RPMI8226 (cell line): ENCODE data around the gene GPER1.

ENCODE experiments used
- DNase-seq: peaks from one replicate; pipeline ENCODE4 v3.0.0-alpha.2; 2015

The GPER1 gene

GRCh38 chr7:1054438-1054837 lies 33.5 kb upstream of the GPER1 start:
- no peak for DNase-seq

GRCh38 chr7:1054861-1055450 lies 33.0 kb upstream of the GPER1 start:
- no peak for DNase-seq

- no peak for DNase-seq
Measured at GRCh38 chr7:1055491-1055955, 32.4 kb upstream of the GPER1 start.

GRCh38 chr7:1055956-1056784 lies 31.7 kb upstream of the GPER1 start:
- no peak for DNase-seq

GRCh38 chr7:1056785-1057410 lies 31.0 kb upstream of the GPER1 start:
- no peak for DNase-seq

DNA sequence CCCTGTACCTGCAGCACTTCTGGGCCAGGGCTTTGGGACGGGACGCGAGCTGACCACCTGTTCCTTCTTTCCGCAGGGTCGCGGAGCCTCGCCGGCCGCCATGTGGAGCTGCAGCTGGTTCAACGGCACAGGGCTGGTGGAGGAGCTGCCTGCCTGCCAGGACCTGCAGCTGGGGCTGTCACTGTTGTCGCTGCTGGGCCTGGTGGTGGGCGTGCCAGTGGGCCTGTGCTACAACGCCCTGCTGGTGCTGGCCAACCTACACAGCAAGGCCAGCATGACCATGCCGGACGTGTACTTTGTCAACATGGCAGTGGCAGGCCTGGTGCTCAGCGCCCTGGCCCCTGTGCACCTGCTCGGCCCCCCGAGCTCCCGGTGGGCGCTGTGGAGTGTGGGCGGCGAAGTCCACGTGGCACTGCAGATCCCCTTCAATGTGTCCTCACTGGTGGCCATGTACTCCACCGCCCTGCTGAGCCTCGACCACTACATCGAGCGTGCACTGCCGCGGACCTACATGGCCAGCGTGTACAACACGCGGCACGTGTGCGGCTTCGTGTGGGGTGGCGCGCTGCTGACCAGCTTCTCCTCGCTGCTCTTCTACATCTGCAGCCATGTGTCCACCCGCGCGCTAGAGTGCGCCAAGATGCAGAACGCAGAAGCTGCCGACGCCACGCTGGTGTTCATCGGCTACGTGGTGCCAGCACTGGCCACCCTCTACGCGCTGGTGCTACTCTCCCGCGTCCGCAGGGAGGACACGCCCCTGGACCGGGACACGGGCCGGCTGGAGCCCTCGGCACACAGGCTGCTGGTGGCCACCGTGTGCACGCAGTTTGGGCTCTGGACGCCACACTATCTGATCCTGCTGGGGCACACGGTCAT lies 30.3 kb upstream of the GPER1 start:
- DNase-seq = no peak

GRCh38 chr7:1058311-1058710 lies 29.6 kb upstream of the GPER1 start:
- no peak for DNase-seq

DNA sequence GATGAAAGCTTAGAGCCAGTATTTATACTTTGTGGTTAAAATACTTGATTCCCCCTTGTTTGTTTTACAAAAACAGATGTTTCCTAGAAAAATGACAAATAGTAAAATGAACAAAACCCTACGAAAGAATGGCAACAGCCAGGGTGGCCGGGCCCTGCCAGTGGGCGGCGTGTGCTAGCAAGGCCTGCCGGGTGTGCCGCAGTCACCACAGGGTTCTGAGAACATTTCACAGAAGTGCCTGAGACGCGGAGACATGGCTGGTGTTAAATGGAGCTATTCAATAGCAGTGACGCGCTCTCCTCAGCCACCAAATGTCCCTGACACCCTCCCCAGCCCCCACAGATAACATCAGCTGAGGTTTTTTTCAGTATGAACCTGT lies 29.1 kb upstream of the GPER1 start:
- DNase-seq = no peak

DNA sequence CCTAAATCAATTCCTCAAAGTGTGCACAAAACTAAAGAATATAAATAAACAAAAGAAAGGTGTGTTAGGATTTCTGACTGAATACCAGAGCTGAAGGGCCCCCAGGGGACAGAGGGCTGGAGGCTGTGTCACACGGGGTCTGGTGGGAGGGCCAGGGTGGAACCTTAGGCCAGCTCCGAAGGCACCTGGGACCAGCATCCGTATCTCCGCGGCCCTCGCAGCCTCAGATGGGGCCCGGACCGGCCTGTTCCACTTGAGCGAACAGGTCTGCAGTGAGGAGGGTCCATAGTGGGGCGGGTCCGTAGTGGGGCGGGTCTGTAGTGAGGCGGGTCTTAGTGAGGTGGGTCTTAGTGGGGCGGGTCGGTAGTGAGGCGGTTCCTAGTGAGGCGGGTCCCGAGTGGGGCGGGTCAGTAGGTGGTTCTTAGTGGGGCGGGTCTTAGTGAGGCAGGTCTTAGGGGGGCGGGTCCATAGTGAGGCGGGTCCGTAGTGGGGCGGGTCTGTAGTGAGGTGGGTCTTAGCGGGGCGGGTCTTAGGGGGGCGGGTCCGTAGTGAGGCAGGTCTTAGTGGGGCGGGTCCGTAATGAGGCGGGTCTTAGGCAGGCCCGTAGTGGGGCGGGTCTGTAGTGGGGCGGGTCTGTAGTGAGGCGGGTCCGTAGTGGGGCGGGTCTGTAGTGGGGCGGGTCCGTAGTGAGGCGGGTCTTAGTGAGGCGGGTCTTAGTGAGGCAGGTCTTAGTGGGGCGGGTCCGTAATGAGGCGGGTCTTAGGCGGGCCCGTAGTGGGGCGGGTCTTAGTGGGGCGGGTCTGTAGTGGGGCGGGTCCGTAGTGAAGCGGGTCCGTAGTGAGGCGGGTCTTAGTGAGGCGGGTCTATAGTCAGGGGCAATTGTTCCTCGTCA lies 28.5 kb upstream of the GPER1 start:
- DNase-seq = no peak

DNA sequence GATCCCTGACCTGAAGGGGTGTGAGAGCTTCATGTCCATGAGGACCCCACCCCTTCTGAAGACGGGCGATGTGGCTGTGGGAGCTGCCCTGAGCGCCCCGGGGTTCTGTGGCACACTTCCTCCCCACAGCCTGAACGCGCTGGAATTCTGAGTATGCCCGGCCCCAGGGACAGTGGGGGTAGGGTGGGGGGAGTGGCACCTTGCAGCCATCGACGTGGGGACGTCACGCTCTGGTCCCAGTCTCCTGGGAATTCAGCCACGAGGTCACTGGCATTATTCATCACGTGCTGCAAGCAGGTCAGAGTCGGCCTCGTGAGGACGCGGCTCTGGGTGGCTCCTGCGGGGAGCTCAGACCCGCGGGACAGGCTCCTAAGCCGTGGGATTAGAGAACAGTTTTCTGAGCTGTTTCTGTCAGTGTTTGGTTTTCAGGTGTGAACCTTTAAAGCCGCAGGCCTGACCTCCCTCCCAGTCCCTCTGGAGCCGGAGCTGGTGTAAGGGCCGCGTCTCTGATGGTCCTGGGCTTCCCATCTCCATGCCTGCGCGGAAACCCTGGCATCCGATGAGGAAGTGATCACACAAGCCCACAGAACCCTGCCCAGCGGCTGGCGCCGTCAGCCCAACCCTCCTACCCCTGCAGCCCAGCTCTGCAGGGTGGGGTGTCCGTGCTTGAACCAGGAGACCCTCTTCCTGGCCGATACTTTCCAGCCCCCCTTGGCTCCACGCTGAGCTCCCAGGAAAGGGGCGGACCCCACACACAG lies 27.4 kb upstream of the GPER1 start:
- no peak for DNase-seq

DNA sequence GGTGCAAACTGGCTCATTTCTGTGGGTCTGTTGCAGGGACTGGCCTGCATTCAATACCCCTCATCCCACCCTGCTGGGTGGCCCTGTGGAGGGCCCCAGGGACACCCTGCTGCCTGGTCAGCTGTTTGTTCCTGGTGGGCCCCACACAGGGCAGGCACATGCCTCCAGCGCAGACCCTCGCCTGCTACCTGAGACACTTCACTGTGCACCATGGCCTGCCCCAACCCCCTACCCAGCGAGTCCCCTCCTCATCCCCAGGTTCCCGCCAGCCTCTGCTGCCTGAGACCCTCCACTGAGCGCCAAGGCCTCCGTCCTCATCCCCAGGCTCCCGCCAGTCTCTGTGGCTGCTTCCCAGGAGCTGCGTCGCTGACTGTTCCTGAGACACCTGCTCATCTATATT lies 26.7 kb upstream of the GPER1 start:
- DNase-seq = no peak

DNA sequence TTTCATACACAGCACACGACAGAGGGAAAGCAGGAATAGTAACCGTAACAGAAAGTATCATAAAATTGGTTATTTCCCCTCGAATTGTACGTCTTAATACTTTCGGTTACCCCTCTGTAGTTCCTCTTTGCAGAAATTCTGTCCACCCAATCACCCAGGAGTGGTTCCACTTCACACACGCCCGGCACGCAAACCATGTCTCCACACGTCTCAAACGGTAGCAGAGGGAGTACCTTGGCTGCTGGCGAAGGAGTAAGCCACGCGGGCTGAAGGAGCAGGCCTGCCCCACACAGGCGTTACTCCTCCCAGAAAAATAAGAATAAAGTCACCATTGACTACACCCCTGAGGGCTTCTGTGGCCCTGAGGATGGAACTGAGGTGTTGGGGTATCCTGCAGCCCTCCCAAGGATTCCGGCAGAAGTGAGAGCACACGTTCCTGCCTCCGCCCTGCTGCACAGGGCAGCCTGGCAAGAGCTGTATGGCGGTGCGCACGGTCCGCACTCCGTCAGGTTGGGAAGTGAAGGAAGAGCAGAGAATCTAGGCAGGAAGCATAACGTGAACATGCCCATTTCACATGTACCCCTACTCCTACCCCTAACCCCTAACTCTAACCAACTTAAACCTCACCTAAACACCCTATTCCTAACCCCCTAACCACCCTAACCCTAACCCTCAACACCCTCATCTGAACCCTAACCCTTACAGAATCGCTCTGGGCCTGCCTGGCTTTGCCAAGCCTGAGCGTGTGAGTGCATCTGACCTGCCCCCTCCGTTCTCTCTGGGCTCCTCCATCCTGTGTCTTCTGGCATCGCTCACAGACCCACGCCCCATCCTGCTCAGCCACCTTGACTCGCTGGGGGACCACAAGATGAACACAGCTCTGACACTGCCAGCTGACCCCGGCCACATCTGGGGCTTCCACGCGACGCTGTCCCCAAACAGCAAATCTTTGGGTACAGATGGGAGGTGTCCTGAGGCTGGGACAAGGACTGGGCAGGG lies 25.3 kb upstream of the GPER1 start:
- no peak for DNase-seq

GRCh38 chr7:1063361-1063760 lies 24.6 kb upstream of the GPER1 start:
- no peak for DNase-seq

- no peak for DNase-seq
Measured at GRCh38 chr7:1064581-1064980, 23.3 kb upstream of the GPER1 start.

DNA sequence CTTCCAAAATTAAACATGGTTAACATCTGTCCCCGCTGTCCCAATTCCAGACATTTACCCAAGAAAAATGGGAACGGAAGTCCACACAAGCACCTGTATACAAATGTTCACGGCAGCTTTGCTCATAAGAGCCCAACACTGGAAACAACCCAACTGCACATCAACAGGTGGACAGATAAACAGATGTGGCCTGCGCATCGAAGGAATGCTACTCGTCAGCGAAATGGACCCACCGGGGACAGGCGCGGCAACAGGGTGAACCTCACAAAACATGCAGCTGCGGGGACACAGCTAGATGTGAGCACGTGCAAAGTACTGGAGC lies 22.7 kb upstream of the GPER1 start:
- DNase-seq = no peak

DNA sequence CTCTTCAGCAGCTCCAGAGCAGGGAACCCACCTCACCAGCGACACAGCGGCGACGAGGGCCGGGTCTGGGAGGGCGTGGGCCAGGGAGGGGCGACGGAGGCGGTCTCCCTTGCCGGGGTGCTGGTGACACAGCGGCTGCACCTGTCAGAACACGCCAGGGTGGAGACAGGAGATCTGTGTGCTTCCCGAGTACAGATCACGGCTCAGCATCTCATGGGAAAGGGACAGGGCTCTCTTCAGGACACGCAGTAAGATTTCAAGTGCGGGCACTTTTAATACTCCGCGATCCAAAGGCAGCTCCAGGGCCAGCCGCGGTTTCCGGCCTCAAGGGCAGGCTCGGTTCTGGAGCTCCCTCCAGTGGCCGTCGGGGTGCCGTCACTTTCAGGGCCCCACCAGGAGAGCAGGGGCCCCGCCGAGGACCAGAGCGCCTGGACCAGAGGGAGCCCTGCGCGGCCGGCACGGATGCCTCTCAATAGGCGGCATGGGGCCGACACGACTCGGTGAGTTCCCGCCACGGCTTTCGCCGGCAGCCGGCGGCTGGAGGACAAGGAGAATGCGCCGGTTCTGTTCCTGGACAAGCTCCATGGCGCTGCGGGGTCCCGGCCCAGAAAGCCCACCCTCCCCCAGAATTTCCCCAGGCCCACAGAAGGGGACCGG lies 22.2 kb upstream of the GPER1 start:
- DNase-seq = peak; percentile 80

DNA sequence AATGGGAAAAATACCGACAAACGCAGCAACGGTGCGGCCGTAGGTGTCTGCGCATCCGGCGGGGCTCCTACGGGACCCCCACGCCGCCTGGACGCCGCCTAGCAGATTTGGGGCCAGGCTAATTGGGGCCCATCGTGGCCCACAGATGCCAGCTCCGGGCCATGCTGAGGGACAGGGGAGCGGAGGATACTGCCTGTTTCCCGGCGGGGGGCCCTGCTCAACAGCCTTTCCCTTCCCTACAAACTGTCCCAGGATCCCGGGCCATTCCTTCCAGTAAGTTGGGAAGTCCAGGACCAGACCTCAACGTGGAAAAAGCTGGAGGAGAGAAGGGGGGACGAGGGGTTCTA lies 21.7 kb upstream of the GPER1 start:
- no peak for DNase-seq

DNA sequence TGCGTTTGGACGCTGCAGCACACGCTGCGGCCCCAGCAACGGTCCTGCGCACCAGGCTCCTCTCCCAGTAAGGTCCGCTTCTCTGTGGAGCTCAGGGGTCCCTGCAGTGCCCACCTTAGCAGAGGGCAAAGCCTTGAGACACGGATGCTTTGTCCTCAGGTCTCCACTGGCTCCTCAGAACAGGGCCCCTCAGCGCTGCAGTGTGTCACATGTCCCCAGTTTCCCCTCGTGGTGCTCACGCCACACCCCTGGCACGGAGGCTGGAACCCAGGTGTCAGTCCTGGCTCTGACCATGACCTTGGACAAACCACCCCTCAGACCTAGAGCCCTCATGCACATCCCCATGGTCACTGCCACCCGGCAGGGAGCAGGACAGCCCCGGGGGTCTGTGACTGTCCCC lies 19.9 kb upstream of the GPER1 start:
- no peak for DNase-seq

GRCh38 chr7:1068619-1069018 lies 19.3 kb upstream of the GPER1 start:
- no peak for DNase-seq

GRCh38 chr7:1070544-1071011 lies 17.3 kb upstream of the GPER1 start:
- DNase-seq = no peak
